Stimulated activated CD8-positive, alpha-beta memory T cell treated with anti-CD3 and anti-CD28 coated beads, Interleukin-15, amount 100 ng/mL, for 24 hours (primary cell): ENCODE measurements around the gene CEP57.
"Not testable (repeated sequence)": the region's sequence is repeated elsewhere in the genome, so short reads cannot be mapped to it uniquely, and the experiment has no call there.

ENCODE experiments used
- DNase-seq: peaks from one replicate; pipeline ENCODE4 v3.0.0-alpha.2; 2020; ENCODE audit warnings: low read depth

CEP57 gene

DNA sequence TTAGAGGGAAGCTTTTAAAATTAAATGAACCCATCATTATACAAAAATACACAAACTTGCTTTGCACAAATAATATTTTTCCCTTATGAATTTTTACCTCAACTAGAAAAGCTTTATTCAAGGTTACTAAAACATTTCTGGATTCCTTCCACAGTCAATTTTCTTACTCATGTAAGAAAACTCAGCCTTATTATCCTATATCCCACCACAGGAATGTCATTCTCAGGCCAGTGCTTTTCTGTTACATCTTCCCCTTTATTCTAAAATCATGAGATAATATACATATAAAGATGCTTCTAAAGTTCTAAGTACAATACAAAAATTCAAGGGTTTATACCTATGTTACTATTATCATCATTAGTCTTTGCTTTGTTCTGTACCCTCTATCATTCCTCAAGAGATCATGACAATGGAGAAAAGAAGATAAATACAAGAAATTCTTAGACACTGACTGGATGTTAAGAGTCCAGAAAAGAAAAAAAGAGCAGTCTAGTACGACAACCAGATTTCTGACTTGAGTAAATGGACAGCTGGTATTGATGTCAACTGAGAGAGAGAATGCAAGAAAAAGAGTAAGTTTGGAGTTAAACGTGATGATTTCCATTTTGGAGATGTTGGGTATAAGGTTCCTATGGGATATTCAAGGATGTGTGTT is 73.3 kb downstream of the CEP57 start:
- no peak for DNase-seq

DNA sequence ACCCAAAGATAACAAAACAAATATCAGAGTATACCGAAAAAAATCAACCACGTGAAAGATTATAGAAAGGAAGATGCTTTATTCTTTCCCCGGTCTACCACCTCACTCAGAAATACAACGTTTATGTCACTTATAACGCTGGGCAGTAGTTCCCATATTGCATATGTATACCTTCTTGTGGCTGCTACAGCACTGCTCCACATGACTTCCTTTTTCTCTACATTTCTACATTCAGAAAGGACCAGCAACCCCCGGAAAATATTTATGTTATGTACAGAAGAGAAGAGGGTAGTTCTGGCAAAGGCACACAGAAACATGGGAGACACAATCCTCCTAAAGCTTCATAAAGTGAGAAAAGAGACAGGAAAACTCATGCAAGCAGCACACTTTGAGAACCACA is 76.8 kb downstream of the CEP57 start:
- no peak for DNase-seq

DNA sequence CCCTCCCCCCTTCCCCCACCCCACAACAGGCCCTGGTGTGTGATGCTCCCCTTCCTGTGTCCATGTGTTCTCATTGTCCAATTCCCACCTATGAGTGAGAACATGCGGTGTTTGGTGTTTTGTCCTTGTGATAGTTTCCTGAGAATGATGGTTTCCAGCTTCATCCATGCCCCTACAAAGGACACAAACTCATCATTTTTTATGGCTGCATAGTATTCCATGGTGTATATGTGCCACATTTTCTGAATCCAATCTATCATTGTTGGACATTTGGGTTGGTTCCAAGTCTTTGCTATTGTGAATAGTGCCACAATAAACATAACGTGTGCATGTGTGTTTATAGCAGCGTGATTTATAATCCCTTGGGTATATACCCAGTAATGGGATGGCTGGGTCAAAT is 80.6 kb downstream of the CEP57 start:
- DNase-seq, result not testable (repeated sequence)

DNA sequence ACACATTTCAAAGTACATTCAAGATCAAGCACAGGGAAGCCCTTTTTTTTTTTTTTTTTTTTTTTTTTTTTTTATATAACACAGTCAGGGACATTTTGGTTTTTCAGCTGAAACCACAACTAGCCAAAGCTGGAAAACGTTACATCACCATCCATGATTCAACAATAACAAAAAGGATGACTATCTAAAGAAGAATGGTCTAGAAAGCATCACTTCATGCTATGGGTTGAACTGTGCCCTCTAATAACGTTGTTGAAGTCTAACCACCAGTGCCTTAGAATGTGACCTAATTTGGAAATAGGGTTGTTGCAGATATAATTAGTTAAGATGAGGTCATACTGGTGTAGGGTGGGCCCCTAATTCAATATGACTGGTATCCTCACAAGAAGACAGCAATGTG is 87.0 kb downstream of the CEP57 start:
- DNase-seq, result no peak
